ENCODE results near the gene SLC22A2. TPM values are rescaled to one million over a fixed set of nuclear protein-coding genes. Genes with fewer than 3 reads are reported as not detected.

Gene SLC22A2
- polyA plus RNA-seq, 1 donor: 0.04 TPM

DNA sequence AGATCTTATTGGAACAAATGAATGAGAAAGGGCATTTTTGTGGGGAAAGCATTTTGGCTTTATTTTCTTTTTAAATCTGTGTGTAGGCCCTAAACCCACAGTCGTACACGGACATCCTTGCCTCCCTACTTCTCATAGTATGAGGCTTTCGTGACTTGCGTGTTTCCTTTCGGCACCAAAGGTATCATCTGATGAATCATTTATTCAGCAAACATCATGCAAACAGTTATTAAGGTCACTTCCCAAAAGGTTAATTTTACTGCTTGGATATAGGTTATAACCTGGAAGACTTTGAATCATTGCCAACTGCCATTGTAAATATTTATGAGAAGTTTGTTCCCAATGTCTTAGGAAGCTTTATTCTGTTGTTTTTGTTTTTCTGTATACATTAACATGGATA, 15.1 kb upstream of the SLC22A2 start:
- DNase-seq: no peak
- WGBS (ENCODE audit: insufficient coverage, low lambda C conversion rate): 89% methylated on average over 5 of the region's 5 CpGs
- no peak overlapping the region for H3K4me3 ChIP-seq (ENCODE audit: low read length)
- no peaks in the 10 kb centered on the region for H3K4me1 ChIP-seq (ENCODE audit: control insufficient read depth, insufficient read depth, low read length)
- H3K27ac ChIP-seq (ENCODE audit: low read length): no peak overlapping the region
- H3K27me3 ChIP-seq (ENCODE audit: control insufficient read depth, insufficient read depth, low read length): no peaks in the 10 kb centered on the region
- H3K36me3 ChIP-seq (ENCODE audit: control insufficient read depth, insufficient read depth, low read length): no peaks in the 10 kb centered on the region
- no peaks in the 10 kb centered on the region for H3K9me3 ChIP-seq (ENCODE audit: control insufficient read depth, low read depth, low read length)

- Histone ChIP-seq H3K4me1 (ENCODE audit: control insufficient read depth, insufficient read depth, low read length) (no peaks in the 10 kb centered on the region), H3K4me3 (ENCODE audit: low read length) (no peak overlapping the region), H3K27ac (ENCODE audit: low read length) (no peak overlapping the region), H3K36me3 (ENCODE audit: control insufficient read depth, insufficient read depth, low read length) (no peaks in the 10 kb centered on the region), H3K27me3 (ENCODE audit: control insufficient read depth, insufficient read depth, low read length) (no peaks in the 10 kb centered on the region), H3K9me3 (ENCODE audit: control insufficient read depth, low read depth, low read length) (no peaks in the 10 kb centered on the region)
- DNase-seq: peak in 1 of 2 donors; percentile 70
Observed at GRCh38 chr6:160273196-160273595, 14.6 kb upstream of the SLC22A2 start.

DNA sequence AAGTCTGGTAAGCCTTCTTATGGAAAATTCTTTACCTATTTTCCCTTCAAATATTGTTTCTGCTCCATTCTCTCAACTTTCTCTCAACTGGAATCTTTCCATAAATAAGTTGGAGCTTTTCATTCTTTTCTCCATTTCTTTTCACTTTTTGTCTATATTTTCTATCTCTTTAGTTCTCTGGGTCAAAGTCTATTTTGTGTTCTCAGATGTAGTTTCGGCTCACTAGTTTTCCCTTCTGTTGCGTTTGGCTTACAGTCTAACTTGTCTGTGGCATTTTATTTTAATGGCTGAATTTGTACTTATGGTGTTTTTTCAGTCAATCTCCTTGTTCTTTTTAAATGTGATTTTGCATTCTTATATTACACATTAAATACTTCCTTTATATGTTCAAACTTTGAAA, 14.1 kb upstream of the SLC22A2 start:
- no peaks in the 10 kb centered on the region for H3K27me3 ChIP-seq (ENCODE audit: control insufficient read depth, insufficient read depth, low read length)
- H3K9me3 ChIP-seq (ENCODE audit: control insufficient read depth, low read depth, low read length): no peaks in the 10 kb centered on the region
- H3K4me1 ChIP-seq (ENCODE audit: control insufficient read depth, insufficient read depth, low read length): no peaks in the 10 kb centered on the region
- 80% methylated on average over 1 of the region's 2 CpGs for WGBS (ENCODE audit: insufficient coverage, low lambda C conversion rate)
- no peak for DNase-seq
- no peak overlapping the region for H3K27ac ChIP-seq (ENCODE audit: low read length)
- H3K4me3 ChIP-seq (ENCODE audit: low read length): no peak overlapping the region
- no peaks in the 10 kb centered on the region for H3K36me3 ChIP-seq (ENCODE audit: control insufficient read depth, insufficient read depth, low read length)

DNA sequence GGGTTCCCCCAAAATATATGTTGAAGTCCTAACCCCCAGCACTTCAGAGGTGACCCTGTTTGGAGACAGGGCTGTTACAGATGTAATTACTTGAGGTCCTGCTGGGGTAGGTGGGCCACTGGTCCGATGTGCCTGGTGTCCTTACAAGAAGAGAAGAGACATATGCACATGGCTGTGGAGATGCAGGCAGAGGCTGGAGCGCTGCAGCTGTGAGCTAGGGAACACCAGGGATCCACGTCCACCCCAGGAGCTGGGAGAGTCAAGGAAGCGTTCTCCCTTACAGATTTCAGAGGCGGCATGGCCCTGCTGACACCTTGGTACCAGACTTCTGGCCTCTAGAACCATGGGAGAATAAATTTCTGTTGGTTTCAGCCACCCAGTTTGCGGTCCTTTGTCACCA, 11.7 kb upstream of the SLC22A2 start:
- Histone ChIP-seq H3K36me3 (ENCODE audit: control insufficient read depth, insufficient read depth, low read length) (no peaks in the 10 kb centered on the region), H3K27me3 (ENCODE audit: control insufficient read depth, insufficient read depth, low read length) (no peaks in the 10 kb centered on the region), H3K27ac (ENCODE audit: low read length) (no peak overlapping the region), H3K4me1 (ENCODE audit: control insufficient read depth, insufficient read depth, low read length) (no peaks in the 10 kb centered on the region), H3K9me3 (ENCODE audit: control insufficient read depth, low read depth, low read length) (no peaks in the 10 kb centered on the region), H3K4me3 (ENCODE audit: low read length) (no peak overlapping the region)
- no peak for DNase-seq
- WGBS (ENCODE audit: insufficient coverage, low lambda C conversion rate): no CpG with 5 or more reads among the region's 6 CpGs

DNA sequence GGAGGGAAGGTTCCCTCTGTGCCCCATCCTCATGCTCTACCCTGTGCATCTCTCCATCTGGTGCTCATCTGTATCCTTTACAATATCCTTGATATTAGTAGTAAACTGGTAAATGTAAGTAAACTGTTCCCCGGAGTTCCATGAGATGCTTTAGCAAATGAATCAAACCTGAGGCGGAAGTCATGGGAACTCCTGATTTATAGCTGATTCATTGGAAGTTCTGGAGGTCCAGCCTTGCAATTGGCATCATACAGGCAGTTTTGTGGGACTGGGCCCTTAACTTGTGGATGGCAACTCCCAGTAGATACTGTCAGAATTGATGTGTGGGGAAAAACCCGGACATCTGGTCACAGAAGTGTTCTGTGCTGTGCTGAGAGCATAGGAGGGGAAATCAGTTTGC, 11.2 kb upstream of the SLC22A2 start:
- no peaks in the 10 kb centered on the region for H3K36me3 ChIP-seq (ENCODE audit: control insufficient read depth, insufficient read depth, low read length)
- no peak for DNase-seq
- H3K27ac ChIP-seq (ENCODE audit: low read length): no peak overlapping the region
- no peaks in the 10 kb centered on the region for H3K9me3 ChIP-seq (ENCODE audit: control insufficient read depth, low read depth, low read length)
- WGBS (ENCODE audit: insufficient coverage, low lambda C conversion rate): no CpG with 5 or more reads among the region's 3 CpGs
- H3K27me3 ChIP-seq (ENCODE audit: control insufficient read depth, insufficient read depth, low read length): no peaks in the 10 kb centered on the region
- no peak overlapping the region for H3K4me3 ChIP-seq (ENCODE audit: low read length)
- no peaks in the 10 kb centered on the region for H3K4me1 ChIP-seq (ENCODE audit: control insufficient read depth, insufficient read depth, low read length)

DNA sequence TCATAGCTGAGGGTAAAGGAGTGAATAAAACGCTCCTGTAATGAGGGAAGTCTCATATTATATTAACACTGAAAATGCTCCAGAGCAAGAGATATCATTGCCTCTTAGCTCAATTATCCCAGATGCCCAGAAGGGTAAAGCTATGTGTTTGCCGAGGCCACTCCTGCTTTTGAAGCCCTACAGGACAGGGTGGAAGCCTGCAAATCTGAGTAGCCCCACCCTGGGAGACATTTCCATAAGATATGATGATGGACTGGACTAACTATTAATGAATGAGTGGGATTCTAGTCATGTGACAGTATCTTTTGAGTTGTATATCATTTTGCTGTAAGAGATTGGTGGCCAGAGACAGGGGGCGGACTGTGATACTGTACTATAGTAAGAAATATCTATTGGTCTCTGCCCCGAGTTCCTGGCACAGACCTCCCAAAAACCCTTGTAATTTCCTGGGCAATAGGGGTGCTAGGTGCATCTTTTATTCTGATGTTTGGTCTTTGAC, 10.5 kb upstream of the SLC22A2 start:
- peaks cover 6% of the 10 kb centered on the region for H3K4me1 ChIP-seq (ENCODE audit: control insufficient read depth, insufficient read depth, low read length)
- 100% methylated on average over 1 of the region's 4 CpGs for whole genome bisulfite sequencing (ENCODE audit: insufficient coverage, low lambda C conversion rate)

DNA sequence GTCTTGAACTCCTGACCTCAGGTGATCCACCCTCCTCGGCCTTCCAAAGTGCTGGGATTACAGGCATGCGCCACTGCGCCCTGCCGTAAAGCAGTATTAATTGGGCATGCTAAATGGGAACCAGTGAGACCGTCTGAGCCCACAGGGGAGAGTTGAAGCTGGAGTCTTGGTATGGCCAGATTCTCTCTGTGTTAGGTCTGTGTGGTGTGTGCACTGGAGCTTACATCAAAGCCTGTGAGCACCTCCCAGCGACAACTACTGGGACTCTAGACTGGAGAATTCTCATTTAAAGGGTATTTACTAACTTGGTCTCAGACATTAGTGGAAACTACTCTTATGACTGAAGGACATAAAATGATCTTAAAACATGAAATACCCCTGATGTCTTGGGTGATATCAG, 8.5 kb upstream of the SLC22A2 start:
- no peak for DNase-seq
- Histone ChIP-seq H3K4me1 (ENCODE audit: control insufficient read depth, insufficient read depth, low read length) (peaks cover 24% of the 10 kb centered on the region), H3K9me3 (ENCODE audit: control insufficient read depth, low read depth, low read length) (no peaks in the 10 kb centered on the region), H3K27ac (ENCODE audit: low read length) (no peak overlapping the region), H3K36me3 (ENCODE audit: control insufficient read depth, insufficient read depth, low read length) (no peaks in the 10 kb centered on the region), H3K4me3 (ENCODE audit: low read length) (no peak overlapping the region), H3K27me3 (ENCODE audit: control insufficient read depth, insufficient read depth, low read length) (no peaks in the 10 kb centered on the region)
- no CpG with 5 or more reads among the region's 6 CpGs for WGBS (ENCODE audit: insufficient coverage, low lambda C conversion rate)

More for the DNA sequence above, 10.5 kb upstream of the SLC22A2 start:
- no peak overlapping the region for H3K27ac ChIP-seq (ENCODE audit: low read length)
- no peak overlapping the region for H3K4me3 ChIP-seq (ENCODE audit: low read length)
- H3K27me3 ChIP-seq (ENCODE audit: control insufficient read depth, insufficient read depth, low read length): no peaks in the 10 kb centered on the region
- no peak for DNase-seq
- H3K9me3 ChIP-seq (ENCODE audit: control insufficient read depth, low read depth, low read length): no peaks in the 10 kb centered on the region
- no peaks in the 10 kb centered on the region for H3K36me3 ChIP-seq (ENCODE audit: control insufficient read depth, insufficient read depth, low read length)

- Histone ChIP-seq H3K27me3 (ENCODE audit: control insufficient read depth, insufficient read depth, low read length) (no peaks in the 10 kb centered on the region), H3K4me3 (ENCODE audit: low read length) (no peak overlapping the region), H3K36me3 (ENCODE audit: control insufficient read depth, insufficient read depth, low read length) (no peaks in the 10 kb centered on the region), H3K9me3 (ENCODE audit: control insufficient read depth, low read depth, low read length) (no peaks in the 10 kb centered on the region), H3K27ac (ENCODE audit: low read length) (no peak overlapping the region), H3K4me1 (ENCODE audit: control insufficient read depth, insufficient read depth, low read length) (peaks cover 34% of the 10 kb centered on the region)
- DNase-seq: no peak
- WGBS (ENCODE audit: insufficient coverage, low lambda C conversion rate): no CpG with 5 or more reads among the region's 6 CpGs
Observed at GRCh38 chr6:160265869-160266476, 7.4 kb upstream of the SLC22A2 start.

GRCh38 chr6:160264061-160264612, 5.5 kb upstream of the SLC22A2 start:
- H3K4me3 ChIP-seq (ENCODE audit: low read length): no peak overlapping the region
- peak overlapping the region; percentile 54 for H3K27ac ChIP-seq (ENCODE audit: low read length)
- H3K4me1 ChIP-seq (ENCODE audit: control insufficient read depth, insufficient read depth, low read length): peaks cover 41% of the 10 kb centered on the region
- no peaks in the 10 kb centered on the region for H3K36me3 ChIP-seq (ENCODE audit: control insufficient read depth, insufficient read depth, low read length)
- DNase-seq: peak; percentile 33 to 70
- H3K9me3 ChIP-seq (ENCODE audit: control insufficient read depth, low read depth, low read length): no peaks in the 10 kb centered on the region
- H3K27me3 ChIP-seq (ENCODE audit: control insufficient read depth, insufficient read depth, low read length): no peaks in the 10 kb centered on the region
- 30% methylated on average over 2 of the region's 7 CpGs for WGBS (ENCODE audit: insufficient coverage, low lambda C conversion rate)

- Histone ChIP-seq H3K36me3 (ENCODE audit: control insufficient read depth, insufficient read depth, low read length) (no peaks in the 10 kb centered on the region), H3K4me3 (ENCODE audit: low read length) (no peak overlapping the region), H3K9me3 (ENCODE audit: control insufficient read depth, low read depth, low read length) (no peaks in the 10 kb centered on the region), H3K27ac (ENCODE audit: low read length) (peak overlapping the region; percentile 54), H3K27me3 (ENCODE audit: control insufficient read depth, insufficient read depth, low read length) (no peaks in the 10 kb centered on the region), H3K4me1 (ENCODE audit: control insufficient read depth, insufficient read depth, low read length) (peaks cover 41% of the 10 kb centered on the region)
- WGBS (ENCODE audit: insufficient coverage, low lambda C conversion rate): no CpG with 5 or more reads among the region's 7 CpGs
- peak; percentile 88 to 89 for DNase-seq
Observed at GRCh38 chr6:160263196-160263939, 4.7 kb upstream of the SLC22A2 start.

All from large intestine (tissue), 3 donors.